K562 (cell line): ENCODE results near the gene TEPSIN.

ENCODE experiments used
- IRF1 ChIP-seq: sonication (generic); formaldehyde crosslinking; IDR thresholded peaks from 2 replicates; pipeline ENCODE4 v1.8.0; 2022; ENCODE audit warnings: missing genetic modification reagents, mild to moderate bottlenecking, borderline replicate concordance
- TF ChIP-seq, protein P1 (sequence below): sonication (generic); formaldehyde crosslinking; IDR thresholded peaks from 2 replicates; pipeline ENCODE4 v1.8.1; 2023; ENCODE audit warnings: mild to moderate bottlenecking, missing genetic modification reagents, moderate library complexity

DNA sequence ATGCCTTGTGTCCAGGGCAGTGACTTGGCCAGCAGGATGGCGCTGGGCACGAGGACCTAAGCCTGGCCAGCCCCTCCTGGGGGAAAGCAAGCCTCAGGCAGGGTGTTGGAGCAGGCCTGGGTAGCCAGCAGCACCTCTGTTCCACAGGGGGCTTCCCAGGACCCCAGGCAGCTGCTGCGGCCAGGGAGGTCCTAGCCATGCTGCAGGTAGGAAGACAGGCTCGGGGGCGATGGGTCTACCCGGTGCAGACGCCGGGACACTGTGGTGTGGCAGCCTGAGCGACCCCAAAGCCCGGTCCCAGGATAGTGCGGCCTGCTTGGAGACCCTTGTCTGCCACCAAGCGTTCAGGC lies 50.4 kb downstream of the TEPSIN start:
- TF ChIP-seq, protein P1, sequence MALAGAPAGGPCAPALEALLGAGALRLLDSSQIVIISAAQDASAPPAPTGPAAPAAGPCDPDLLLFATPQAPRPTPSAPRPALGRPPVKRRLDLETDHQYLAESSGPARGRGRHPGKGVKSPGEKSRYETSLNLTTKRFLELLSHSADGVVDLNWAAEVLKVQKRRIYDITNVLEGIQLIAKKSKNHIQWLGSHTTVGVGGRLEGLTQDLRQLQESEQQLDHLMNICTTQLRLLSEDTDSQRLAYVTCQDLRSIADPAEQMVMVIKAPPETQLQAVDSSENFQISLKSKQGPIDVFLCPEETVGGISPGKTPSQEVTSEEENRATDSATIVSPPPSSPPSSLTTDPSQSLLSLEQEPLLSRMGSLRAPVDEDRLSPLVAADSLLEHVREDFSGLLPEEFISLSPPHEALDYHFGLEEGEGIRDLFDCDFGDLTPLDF (CRISPR knock-in tag) = no peak
- no peak for TF ChIP-seq IRF1 (CRISPR knock-in tag)
